Type B pancreatic cell (in vitro differentiated cells): ENCODE results near the gene EPHB1. TPM values are rescaled to one million over a fixed set of nuclear protein-coding genes. Genes with fewer than 3 reads are reported as not detected.
"Not testable (repeated sequence)": the region's sequence is repeated elsewhere in the genome, so short reads cannot be mapped to it uniquely, and the experiment has no call there.

Experiments
- DNase-seq: peaks from one replicate; pipeline ENCODE4 v3.0.0; 2021; ENCODE audit warnings: mixed read lengths; ENCODE audit not compliant: unreplicated experiment; ENCODE audit errors: extremely low spot score
- H3K27ac Mint-ChIP-seq: 2 replicates; pipeline ENCODE4 v1.8.0; 2021; ENCODE audit warnings: mild to moderate bottlenecking, mixed read lengths
- H3K27me3 Mint-ChIP-seq: 2 replicates; pipeline ENCODE4 v1.8.0; 2021; ENCODE audit warnings: mixed read lengths
- H3K36me3 Mint-ChIP-seq: 2 replicates; pipeline ENCODE4 v1.8.0; 2021; ENCODE audit warnings: mixed read lengths
- H3K4me1 Mint-ChIP-seq: one replicate; pipeline ENCODE4 v1.8.0; 2021; ENCODE audit warnings: mixed read lengths; ENCODE audit not compliant: unreplicated experiment
- H3K4me3 Mint-ChIP-seq: 2 replicates; pipeline ENCODE4 v1.8.0; 2021; ENCODE audit warnings: mild to moderate bottlenecking, mixed read lengths
- H3K9me3 Mint-ChIP-seq: 2 replicates; pipeline ENCODE4 v1.8.0; 2021; ENCODE audit warnings: mixed read lengths
- total RNA-seq: library from RNA; stranded (reverse); gene quantifications from 2 replicates; pipeline ENCODE4 v1.2.1, GENCODE V29; 2021; ENCODE audit warnings: low replicate concordance
- TF ChIP-seq, protein P1 (sequence below): fragments of 200-600 bp; sonication (generic); conservative IDR thresholded peaks from 2 replicates; pipeline ENCODE4 v1.5.0; 2021; ENCODE audit warnings: antibody characterized with exemption, mild to moderate bottlenecking

Gene EPHB1
- total RNA-seq, 1 donor from 2014 or later: 9.1 TPM

DNA sequence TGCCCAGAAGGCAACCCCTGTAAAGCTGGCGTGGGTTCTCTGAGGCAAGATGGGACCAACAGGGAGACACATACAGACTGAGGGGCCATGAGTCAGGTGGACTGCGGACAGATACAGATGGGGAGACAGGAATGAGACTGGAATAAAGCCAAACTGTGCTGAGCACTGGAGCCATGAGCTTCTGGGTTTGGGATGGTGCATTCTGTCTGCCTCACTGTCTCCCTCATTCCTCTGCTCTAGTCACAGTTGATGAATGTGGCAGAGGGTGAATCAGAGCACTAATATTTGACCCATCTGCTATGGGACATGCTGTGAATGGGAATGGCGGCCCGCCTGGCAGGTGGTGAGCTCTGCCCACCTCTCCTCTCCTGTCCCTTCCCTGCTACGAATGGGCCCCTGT lies 262.9 kb downstream of the EPHB1 start:
- no peak for DNase-seq
- Mint-ChIP-seq H3K4me3 (no peak overlapping the region), H3K27me3 (peaks cover 20% of the 10 kb centered on the region), H3K27ac (no peak overlapping the region), H3K36me3 (no peaks in the 10 kb centered on the region), H3K4me1 (no peaks in the 10 kb centered on the region), H3K9me3 (peaks cover 4% of the 10 kb centered on the region)
- TF ChIP-seq, protein P1, sequence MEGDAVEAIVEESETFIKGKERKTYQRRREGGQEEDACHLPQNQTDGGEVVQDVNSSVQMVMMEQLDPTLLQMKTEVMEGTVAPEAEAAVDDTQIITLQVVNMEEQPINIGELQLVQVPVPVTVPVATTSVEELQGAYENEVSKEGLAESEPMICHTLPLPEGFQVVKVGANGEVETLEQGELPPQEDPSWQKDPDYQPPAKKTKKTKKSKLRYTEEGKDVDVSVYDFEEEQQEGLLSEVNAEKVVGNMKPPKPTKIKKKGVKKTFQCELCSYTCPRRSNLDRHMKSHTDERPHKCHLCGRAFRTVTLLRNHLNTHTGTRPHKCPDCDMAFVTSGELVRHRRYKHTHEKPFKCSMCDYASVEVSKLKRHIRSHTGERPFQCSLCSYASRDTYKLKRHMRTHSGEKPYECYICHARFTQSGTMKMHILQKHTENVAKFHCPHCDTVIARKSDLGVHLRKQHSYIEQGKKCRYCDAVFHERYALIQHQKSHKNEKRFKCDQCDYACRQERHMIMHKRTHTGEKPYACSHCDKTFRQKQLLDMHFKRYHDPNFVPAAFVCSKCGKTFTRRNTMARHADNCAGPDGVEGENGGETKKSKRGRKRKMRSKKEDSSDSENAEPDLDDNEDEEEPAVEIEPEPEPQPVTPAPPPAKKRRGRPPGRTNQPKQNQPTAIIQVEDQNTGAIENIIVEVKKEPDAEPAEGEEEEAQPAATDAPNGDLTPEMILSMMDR: no peak

DNA sequence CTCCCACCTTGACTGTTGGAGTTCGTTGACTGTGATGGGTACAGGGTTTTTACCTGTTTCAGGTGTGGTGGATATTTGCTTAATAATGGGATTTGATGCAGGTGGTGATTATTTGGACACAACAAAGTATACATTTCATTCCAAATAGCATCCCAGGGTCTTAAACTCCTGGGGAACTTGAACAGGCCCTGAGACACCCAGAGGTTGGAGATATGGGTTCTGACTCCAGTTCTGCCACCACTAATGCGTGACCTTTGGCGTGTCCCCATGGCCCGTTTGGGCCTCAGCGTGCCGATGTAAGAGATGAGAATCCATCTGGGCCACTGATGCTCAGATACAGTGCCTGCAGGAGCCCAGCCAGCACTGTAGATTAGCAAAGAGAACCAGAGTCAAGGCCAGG lies 264.5 kb downstream of the EPHB1 start:
- TF ChIP-seq, protein P1: no peak
- H3K9me3 Mint-ChIP-seq: peaks cover 4% of the 10 kb centered on the region
- no peak overlapping the region for H3K27ac Mint-ChIP-seq
- no peak for DNase-seq
- no peaks in the 10 kb centered on the region for H3K4me1 Mint-ChIP-seq
- H3K4me3 Mint-ChIP-seq: no peak overlapping the region
- no peaks in the 10 kb centered on the region for H3K36me3 Mint-ChIP-seq
- H3K27me3 Mint-ChIP-seq: peaks cover 22% of the 10 kb centered on the region

DNA sequence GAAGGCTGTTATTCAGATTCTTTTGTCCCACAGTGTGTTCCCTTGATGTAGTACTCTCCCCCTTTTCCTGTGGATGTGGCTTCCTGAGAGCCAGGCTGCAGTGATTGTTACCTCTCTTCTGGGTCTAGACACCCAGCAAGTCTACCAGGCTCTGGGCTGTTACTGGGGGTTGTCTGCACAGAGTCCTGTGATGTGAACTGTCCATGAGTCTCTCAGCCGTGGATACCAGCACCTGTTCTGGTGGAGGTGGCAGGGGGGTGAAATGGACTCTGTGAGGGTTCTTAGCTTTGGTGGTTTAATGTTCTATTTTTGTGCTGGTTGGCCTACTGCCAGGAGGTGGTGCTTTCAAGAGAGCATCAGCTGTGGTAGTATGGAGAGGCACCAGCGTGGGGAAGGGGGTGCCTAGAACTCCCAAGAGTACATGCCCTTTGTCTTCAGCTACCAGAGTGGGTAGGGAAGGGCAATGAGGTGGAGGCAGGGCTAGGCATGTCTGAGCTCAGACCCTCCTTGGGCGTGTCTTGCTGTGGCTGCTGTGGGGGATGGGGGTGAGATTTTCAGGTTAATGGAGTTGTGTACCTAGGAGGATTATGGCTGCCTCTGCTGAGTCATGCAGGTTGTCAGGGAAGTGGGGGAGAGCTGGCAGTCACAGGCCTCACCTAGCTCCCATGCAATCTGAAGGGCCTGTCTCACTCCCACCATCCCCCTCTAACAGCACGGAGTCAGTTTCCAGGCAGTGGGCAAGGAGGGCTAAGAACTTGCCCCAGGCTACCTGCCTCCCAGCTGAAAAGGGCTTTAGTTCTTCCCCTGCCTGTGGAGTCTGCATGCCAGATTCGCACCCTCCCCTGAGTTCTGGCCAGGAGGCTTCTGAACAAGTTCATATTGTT lies 272.0 kb downstream of the EPHB1 start:
- not testable (repeated sequence) for H3K27ac Mint-ChIP-seq, H3K9me3 Mint-ChIP-seq, DNase-seq, H3K4me3 Mint-ChIP-seq, H3K4me1 Mint-ChIP-seq, H3K36me3 Mint-ChIP-seq, H3K27me3 Mint-ChIP-seq

DNA sequence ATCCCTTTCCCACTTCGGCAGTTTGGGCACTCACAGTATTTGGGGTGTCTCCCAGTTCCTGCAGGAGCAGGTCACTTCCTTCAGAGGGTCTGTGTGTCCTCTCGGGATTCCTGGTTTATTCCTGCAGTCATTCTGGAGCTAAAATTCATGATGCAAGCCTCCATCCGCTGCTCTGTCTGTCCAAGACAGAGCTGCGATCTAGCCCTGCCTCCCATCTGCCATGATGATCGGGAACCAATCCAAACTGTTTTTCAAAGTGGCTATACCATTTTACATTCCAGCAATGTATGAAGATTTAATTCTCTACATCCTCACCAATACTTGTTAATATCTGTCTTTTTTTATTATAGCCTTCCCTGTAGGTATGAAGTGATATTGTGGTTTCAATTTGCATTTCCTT lies 273.0 kb downstream of the EPHB1 start:
- H3K9me3 Mint-ChIP-seq: no peaks in the 10 kb centered on the region
- DNase-seq: no peak
- H3K27me3 Mint-ChIP-seq: peaks cover 5% of the 10 kb centered on the region
- TF ChIP-seq, protein P1: no peak
- H3K36me3 Mint-ChIP-seq: no peaks in the 10 kb centered on the region
- no peaks in the 10 kb centered on the region for H3K4me1 Mint-ChIP-seq
- H3K4me3 Mint-ChIP-seq: no peak overlapping the region
- H3K27ac Mint-ChIP-seq: no peak overlapping the region

DNA sequence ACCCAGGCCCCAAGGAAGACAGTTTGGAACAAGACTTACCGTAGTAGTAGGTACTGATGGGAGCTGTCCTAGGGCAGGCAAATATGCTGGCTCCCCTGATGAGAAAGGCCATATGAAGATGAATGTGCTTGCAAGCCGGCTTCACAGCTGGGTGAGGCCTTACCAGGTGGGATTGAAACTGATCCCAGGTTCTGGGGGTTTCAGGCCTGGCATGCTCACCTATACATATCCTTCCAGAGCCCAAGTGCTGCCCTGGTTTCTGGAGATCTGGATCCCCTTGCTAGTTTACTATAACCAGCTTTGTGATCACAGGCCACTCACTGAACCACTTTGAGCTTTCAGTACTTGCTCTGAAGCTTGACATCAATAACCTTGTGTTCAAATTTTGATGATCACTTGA lies 274.3 kb downstream of the EPHB1 start:
- no peaks in the 10 kb centered on the region for H3K4me1 Mint-ChIP-seq
- H3K36me3 Mint-ChIP-seq: no peaks in the 10 kb centered on the region
- no peak overlapping the region for H3K27ac Mint-ChIP-seq
- peaks cover 3% of the 10 kb centered on the region for H3K27me3 Mint-ChIP-seq
- no peak overlapping the region for H3K4me3 Mint-ChIP-seq
- no peaks in the 10 kb centered on the region for H3K9me3 Mint-ChIP-seq
- TF ChIP-seq, protein P1: no peak
- DNase-seq: no peak

DNA sequence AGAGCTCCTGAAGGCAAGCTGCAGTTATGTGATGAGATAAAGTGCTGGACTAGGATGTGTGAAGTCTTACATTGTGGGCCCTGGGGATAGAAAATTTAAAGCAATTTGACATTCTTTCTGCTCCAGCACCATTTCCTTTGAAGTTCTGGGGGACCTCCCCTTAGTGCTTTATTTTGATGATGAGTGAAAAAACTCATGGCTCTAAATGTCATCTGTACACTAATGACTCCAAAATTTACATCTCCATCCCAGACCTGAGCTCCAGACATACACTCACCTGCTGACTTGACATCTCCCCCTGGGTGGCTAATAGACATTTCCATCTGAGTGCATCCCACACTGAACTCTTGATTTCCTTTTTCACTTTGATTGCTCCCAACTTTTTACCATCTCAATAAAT lies 276.4 kb downstream of the EPHB1 start:
- H3K9me3 Mint-ChIP-seq: no peaks in the 10 kb centered on the region
- no peak overlapping the region for H3K4me3 Mint-ChIP-seq
- no peaks in the 10 kb centered on the region for H3K4me1 Mint-ChIP-seq
- H3K27me3 Mint-ChIP-seq: no peaks in the 10 kb centered on the region
- H3K27ac Mint-ChIP-seq: no peak overlapping the region
- H3K36me3 Mint-ChIP-seq: no peaks in the 10 kb centered on the region
- TF ChIP-seq, protein P1: no peak
- DNase-seq: no peak
